Hepatocyte (in vitro differentiated cells): ENCODE data around the gene PCNT. TPM values are rescaled to one million over a fixed set of nuclear protein-coding genes. Genes with fewer than 3 reads are reported as not detected.
"Not testable (repeated sequence)": the region's sequence is repeated elsewhere in the genome, so short reads cannot be mapped to it uniquely, and the experiment has no call there.

Experiments used
- DNase-seq: peaks from one replicate; pipeline ENCODE4 v3.0.0-alpha.2; 2016; ENCODE audit warnings: low spot score
- H2AFZ ChIP-seq: fragments of 200-600 bp; sonication (generic); 2 replicates; pipeline ENCODE4 v1.6.0; 2016; ENCODE audit warnings: antibody characterized with exemption, mild to moderate bottlenecking
- H3K27ac ChIP-seq: fragments of 200-600 bp; sonication (generic); 2 replicates; pipeline ENCODE4 v1.5.1; 2016; ENCODE audit warnings: mild to moderate bottlenecking
- H3K27me3 ChIP-seq: fragments of 200-600 bp; sonication (generic); 2 replicates; pipeline ENCODE4 v1.6.1; 2016
- H3K36me3 ChIP-seq: fragments of 200-600 bp; sonication (generic); replicated peaks from 2 replicates; pipeline ENCODE4 v1.5.1; 2016; ENCODE audit warnings: low read depth; ENCODE audit not compliant: insufficient read depth
- H3K4me1 ChIP-seq: fragments of 200-600 bp; sonication (generic); 2 replicates; pipeline ENCODE4 v1.5.1; 2016; ENCODE audit warnings: mild to moderate bottlenecking, moderate library complexity; ENCODE audit not compliant: insufficient read depth
- H3K4me2 ChIP-seq: fragments of 200-600 bp; sonication (generic); 2 replicates; pipeline ENCODE4 v1.6.0; 2016
- H3K4me3 ChIP-seq: fragments of 200-600 bp; sonication (generic); 2 replicates; pipeline ENCODE4 v1.5.1; 2016; ENCODE audit warnings: mild to moderate bottlenecking
- H3K79me2 ChIP-seq: fragments of 200-600 bp; sonication (generic); 2 replicates; pipeline ENCODE4 v1.6.0; 2017; ENCODE audit warnings: mild to moderate bottlenecking
- H3K9me2 ChIP-seq: fragments of 200-600 bp; sonication (generic); replicated peaks from 2 replicates; pipeline ENCODE4 v1.6.0; 2017; ENCODE audit warnings: mild to moderate bottlenecking; ENCODE audit not compliant: insufficient read depth
- H3K9me3 ChIP-seq: fragments of 200-600 bp; sonication (generic); 2 replicates; pipeline ENCODE4 v1.5.1; 2016; ENCODE audit warnings: low read depth, mild to moderate bottlenecking
- H4K20me1 ChIP-seq: fragments of 200-600 bp; sonication (generic); 2 replicates; pipeline ENCODE4 v1.6.0; 2016; ENCODE audit warnings: mild to moderate bottlenecking; ENCODE audit not compliant: insufficient read depth, poor library complexity, severe bottlenecking
- CTCF ChIP-seq: fragments of 200-600 bp; sonication (generic); IDR thresholded peaks from 2 replicates; pipeline ENCODE4 v1.5.1; 2016; ENCODE audit warnings: antibody characterized with exemption, mild to moderate bottlenecking; ENCODE audit not compliant: poor library complexity
- EZH2 ChIP-seq: fragments of 200-600 bp; sonication (generic); IDR thresholded peaks from 2 replicates; pipeline ENCODE4 v1.6.1; 2016; ENCODE audit warnings: antibody characterized with exemption, mild to moderate bottlenecking, borderline replicate concordance
- EZH2phosphoT487 ChIP-seq: fragments of 200-600 bp; sonication (generic); IDR thresholded peaks from one replicate; pipeline ENCODE4 v1.6.1; 2018; ENCODE audit warnings: antibody characterized with exemption, mild to moderate bottlenecking, low read depth, moderate library complexity; ENCODE audit not compliant: unreplicated experiment, severe bottlenecking
- WGBS: methylation state at CpG from one replicate; pipeline ENCODE4 v1.1.6; 2016; ENCODE audit warnings: low lambda C conversion rate; ENCODE audit errors: missing lambda C conversion rate; 5-methylcytosine and 5-hydroxymethylcytosine counted together
- polyA plus RNA-seq: library from polyadenylated mRNA; unstranded; fragments of >200 nt; fragmentation: Nextera tagmentation; extraction: Ambion mirVana; gene quantifications from 2 replicates; pipeline ENCODE4 v1.2.1, GENCODE V29; 2016
- total RNA-seq: library from RNA; depleted of rRNA; stranded (reverse); fragments of >200 nt; gene quantifications from 2 replicates; pipeline ENCODE4 v1.2.3, GENCODE V29; 2014

Gene PCNT
- total and polyA plus RNA-seq, 2 experiments from 2014 or later, result 11.5 to 14.3 TPM

DNA sequence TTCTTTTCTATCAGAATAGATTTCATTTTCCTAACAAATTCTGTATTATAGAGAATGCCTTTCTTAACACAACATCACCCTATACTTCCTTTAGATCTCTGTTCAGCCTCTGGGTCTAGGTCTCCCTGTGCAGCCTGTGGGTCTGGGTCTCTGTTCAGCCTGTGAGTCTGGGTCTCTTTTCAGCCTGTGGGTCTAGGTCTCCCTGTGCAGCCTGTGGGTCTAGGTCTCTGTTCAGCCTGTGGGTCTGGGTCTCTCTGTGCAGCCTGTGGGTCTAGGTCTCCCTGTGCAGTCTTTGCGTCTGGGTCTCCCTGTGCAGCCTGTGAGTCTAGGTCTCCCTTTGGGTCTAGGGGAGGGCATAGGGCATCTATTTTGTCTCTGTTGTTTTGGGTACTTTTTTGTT lies 75.2 kb downstream of the PCNT start:
- Histone ChIP-seq H3K79me2 (no peaks in the 10 kb centered on the region), H3K27me3 (no peaks in the 10 kb centered on the region), H3K27ac (no peak overlapping the region), H3K36me3 (no peaks in the 10 kb centered on the region), H3K4me3 (no peak overlapping the region), H2AFZ (no peak overlapping the region), H3K9me2 (no peaks in the 10 kb centered on the region), H4K20me1 (no peaks in the 10 kb centered on the region), H3K4me1 (no peaks in the 10 kb centered on the region), H3K9me3 (no peaks in the 10 kb centered on the region), H3K4me2 (no peak overlapping the region)
- no peak for DNase-seq
- WGBS, result 90% methylated on average over 1 of the region's 1 CpG
- TF ChIP-seq CTCF (no peak), EZH2phosphoT487 (no peak), EZH2 (no peak)

DNA sequence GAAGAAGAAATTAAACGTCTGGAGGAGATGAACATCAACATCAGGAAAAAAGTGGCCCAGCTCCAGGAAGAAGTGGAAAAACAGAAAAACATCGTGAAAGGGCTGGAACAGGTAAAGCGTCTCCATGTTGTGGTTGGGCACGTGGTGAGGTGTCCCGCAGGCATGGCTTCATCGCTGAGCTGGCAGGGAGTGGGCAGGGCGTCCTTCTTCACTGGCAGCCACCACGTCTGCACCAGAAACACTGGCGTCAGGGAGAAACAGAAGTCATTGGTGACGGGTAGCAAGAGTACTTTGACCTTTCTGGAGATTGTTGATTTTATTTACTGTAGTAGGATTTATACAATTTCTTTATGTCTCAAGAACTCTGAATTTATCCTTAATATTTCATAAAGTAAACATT lies 75.7 kb downstream of the PCNT start:
- Histone ChIP-seq H3K4me1 (no peaks in the 10 kb centered on the region), H3K79me2 (no peaks in the 10 kb centered on the region), H3K36me3 (no peaks in the 10 kb centered on the region), H3K27me3 (no peaks in the 10 kb centered on the region), H3K27ac (no peak overlapping the region), H3K9me3 (no peaks in the 10 kb centered on the region), H4K20me1 (no peaks in the 10 kb centered on the region), H3K9me2 (no peaks in the 10 kb centered on the region), H3K4me2 (no peak overlapping the region), H3K4me3 (no peak overlapping the region), H2AFZ (no peak overlapping the region)
- TF ChIP-seq CTCF (no peak), EZH2 (no peak), EZH2phosphoT487 (no peak)
- DNase-seq, result no peak
- 89% methylated on average over 10 of the region's 10 CpGs for WGBS

DNA sequence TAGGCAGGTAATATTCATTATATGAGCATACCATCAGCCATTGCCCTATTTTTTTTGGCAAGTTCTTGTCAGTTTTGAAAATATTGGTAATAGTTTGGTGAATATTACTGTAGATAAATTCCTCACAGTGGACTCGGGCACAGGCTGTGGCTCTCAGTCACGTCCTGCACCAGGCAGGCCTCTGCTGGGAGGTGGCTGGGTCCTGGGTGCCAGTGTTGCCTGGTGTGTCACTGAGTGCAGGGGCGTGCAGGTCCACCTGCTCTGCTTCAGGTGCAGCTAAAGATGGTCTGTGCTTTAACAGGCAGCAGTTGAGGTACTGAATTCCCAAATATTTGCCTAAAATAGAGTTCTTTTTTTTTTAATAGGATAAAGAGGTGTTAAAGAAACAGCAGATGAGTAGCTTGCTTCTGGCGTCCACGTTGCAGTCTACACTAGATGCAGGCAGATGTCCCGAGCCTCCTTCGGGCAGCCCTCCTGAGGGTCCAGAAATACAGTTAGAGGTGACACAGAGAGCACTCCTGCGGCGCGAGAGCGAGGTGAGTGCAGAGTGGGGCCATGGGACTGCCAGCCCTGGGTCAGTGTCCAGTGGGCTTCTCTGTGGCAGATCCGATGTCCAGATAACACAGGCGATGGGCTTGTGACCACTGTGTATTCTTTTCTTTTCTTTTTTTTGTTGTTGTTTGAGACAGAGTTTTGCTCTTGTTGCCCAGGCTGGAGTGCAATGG lies 77.4 kb downstream of the PCNT start:
- WGBS, result 97% methylated on average over 13 of the region's 13 CpGs
- Histone ChIP-seq H3K4me1 (no peaks in the 10 kb centered on the region), H3K79me2 (no peaks in the 10 kb centered on the region), H3K4me2 (no peak overlapping the region), H3K9me3 (no peaks in the 10 kb centered on the region), H3K27ac (no peak overlapping the region), H3K9me2 (no peaks in the 10 kb centered on the region), H4K20me1 (no peaks in the 10 kb centered on the region), H3K27me3 (no peaks in the 10 kb centered on the region), H3K4me3 (no peak overlapping the region), H2AFZ (no peak overlapping the region), H3K36me3 (no peaks in the 10 kb centered on the region)
- DNase-seq, result no peak
- TF ChIP-seq EZH2phosphoT487, result no peak
- no peak for TF ChIP-seq CTCF
- TF ChIP-seq EZH2, result no peak

GRCh38 chr21:46402421-46402820 lies 78.5 kb downstream of the PCNT start:
- 91% methylated on average over 15 of the region's 15 CpGs for WGBS
- TF ChIP-seq CTCF (no peak), EZH2phosphoT487 (no peak)
- H3K4me2 ChIP-seq, result no peak overlapping the region
- H3K36me3 ChIP-seq, result no peaks in the 10 kb centered on the region
- H3K4me3 ChIP-seq, result no peak overlapping the region
- H3K4me1 ChIP-seq, result no peaks in the 10 kb centered on the region
- H3K27ac ChIP-seq, result no peak overlapping the region
- no peaks in the 10 kb centered on the region for H3K9me3 ChIP-seq
- H4K20me1 ChIP-seq, result no peaks in the 10 kb centered on the region
- no peaks in the 10 kb centered on the region for H3K27me3 ChIP-seq
- no peak overlapping the region for H2AFZ ChIP-seq
- no peaks in the 10 kb centered on the region for H3K9me2 ChIP-seq
- no peak for DNase-seq
- H3K79me2 ChIP-seq, result no peaks in the 10 kb centered on the region

DNA sequence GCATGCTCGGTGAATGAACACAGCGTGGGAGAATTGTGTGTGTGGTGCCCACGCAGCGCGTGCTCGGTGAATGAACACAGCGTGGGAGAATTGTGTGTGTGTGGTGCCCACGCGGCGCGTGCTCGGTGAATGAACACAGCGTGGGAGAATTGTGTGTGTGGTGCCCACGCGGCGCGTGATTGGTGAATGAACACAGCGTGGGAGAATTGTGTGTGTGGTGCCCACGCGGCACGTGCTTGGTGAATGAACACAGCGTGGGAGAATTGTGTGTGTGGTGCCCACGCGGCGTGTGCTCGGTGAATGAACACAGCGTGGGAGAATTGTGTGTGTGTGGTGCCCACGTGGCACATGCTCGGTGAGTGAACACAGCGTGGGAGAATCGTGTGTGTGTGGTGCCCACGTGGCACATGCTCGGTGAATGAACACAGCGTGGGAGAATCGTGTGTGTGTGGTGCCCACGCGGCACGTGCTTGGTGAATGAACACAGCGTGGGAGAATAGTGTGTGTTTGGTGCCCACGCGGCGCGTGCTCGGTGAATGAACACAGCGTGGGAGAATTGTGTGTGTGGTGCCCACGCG lies 79.4 kb downstream of the PCNT start:
- not testable (repeated sequence) for H3K4me2 ChIP-seq, H3K4me1 ChIP-seq, H3K9me2 ChIP-seq, H3K4me3 ChIP-seq, DNase-seq, H3K36me3 ChIP-seq, H3K79me2 ChIP-seq, H3K27me3 ChIP-seq, H3K9me3 ChIP-seq, H4K20me1 ChIP-seq, H3K27ac ChIP-seq, H2AFZ ChIP-seq
- WGBS, result 100% methylated on average over 13 of the region's 47 CpGs
